Uterus (tissue), 2 donors: Measurements from ENCODE around the gene LANCL3.

ENCODE experiments used
- CTCF ChIP-seq, 4 experiments: fragments of 200-600 bp in 2 of 4; fragments of 450-650 bp in 2 of 4; sonication (generic) in 2 of 4; IDR thresholded peaks; one replicate each; pipeline ENCODE4 v1.5.1; 2016 to 2019; ENCODE audit warnings: antibody characterized with exemption in 4 of 4, mild to moderate bottlenecking in 2 of 4, moderate library complexity in 1 of 4
- POLR2A ChIP-seq, 2 donors: fragments of 450-650 bp; IDR thresholded peaks; one replicate each; pipeline ENCODE4 v1.6.1; 2016; ENCODE audit warnings: antibody characterized with exemption in 2 of 2, mild to moderate bottlenecking in 1 of 2, moderate library complexity in 1 of 2

- TF ChIP-seq CTCF (IDR thresholded peaks at IDR 0.05) (no peak), POLR2A (IDR thresholded peaks at IDR 0.05) (no peak)
Observed at GRCh38 chrX:37638047-37638446, 66.6 kb downstream of the LANCL3 start.
